Measurements from ENCODE around the gene KCTD14.

KCTD14 gene

DNA sequence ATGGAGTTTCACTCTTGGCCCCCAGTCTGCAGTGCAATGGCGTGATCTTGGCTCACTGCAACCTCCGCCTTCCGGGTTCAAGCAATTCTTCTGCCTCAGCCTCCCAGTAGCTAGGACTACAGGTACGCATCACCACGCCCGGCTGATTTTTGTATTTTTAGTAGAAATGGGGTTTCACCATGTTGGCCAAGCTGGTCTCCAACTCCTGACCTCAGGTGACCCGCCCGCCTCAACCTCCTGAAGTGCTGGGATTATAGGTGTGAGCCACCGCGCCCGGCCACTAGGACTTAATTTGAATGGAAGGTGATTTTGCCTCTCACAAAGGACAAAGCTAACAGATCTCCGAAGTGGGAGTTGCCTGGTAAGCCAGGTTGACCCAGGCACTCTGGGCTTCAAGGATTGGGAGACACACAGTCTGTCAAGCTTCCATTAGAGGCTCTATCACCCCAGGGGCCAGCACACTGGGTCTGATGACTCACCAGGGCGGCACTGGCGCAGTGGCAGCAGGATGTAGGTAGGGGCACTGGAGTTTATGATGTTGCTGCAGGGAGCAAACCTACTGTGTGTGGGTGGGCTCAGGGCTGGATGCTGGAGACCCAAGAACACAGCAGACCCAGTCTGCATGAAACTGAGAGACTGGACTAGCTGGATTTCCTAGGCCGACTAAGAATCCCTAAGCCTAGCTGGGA is 17.8 kb upstream of the KCTD14 start:
- Histone ChIP-seq H3K9me3 (ENCODE audit: low read length) (no peaks in the 10 kb centered on the region), H3K4me1 (ENCODE audit: insufficient read depth, low read length) (no peaks in the 10 kb centered on the region), H3K27me3 (ENCODE audit: insufficient read depth, low read length) (no peaks in the 10 kb centered on the region), H3K4me3 (ENCODE audit: low read length) (no peak overlapping the region), H2AFZ (ENCODE audit: low read depth, low read length) (no peak overlapping the region), H3K36me3 (ENCODE audit: insufficient read depth, low read length) (no peaks in the 10 kb centered on the region)

DNA sequence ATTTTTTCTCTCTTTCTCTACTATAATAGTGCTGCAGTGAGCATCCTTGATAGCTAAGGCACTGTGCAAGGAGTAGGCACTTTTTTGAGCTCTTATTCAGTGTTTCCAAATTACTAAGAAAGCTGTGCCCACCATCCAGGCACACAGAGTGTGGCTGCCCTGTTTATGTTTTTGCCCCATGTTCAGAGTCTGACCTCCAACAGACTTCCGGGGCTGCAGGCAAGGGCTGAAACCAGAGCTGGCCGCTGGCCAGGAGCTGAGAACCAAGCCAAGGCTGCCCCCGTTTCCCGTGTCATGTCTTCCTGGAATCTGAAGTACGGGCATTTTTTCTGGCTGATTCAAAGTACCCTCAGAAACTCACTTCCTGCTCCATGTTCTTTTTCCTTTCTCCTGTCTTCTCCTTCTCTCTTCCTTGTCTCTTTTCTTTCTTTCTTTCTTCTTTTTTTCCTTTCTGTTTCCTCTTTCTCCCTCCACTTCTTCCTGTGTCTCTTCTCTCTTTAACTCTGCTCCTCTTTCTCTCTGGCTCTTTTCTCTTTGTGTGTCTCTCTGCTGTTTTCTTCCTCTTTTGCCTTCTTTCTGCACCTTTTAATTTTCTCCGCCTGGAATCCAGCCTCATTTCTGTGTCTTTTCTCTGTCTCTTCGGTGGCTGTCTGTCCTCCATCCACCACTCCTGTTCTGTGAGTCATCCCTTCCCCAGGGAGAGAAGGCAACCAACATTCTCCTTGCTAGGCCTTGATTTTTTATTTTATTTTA is 17.0 kb upstream of the KCTD14 start:
- H3K9me3 ChIP-seq (ENCODE audit: low read length) = no peaks in the 10 kb centered on the region
- H2AFZ ChIP-seq (ENCODE audit: low read depth, low read length) = no peak overlapping the region
- no peaks in the 10 kb centered on the region for H3K27me3 ChIP-seq (ENCODE audit: insufficient read depth, low read length)
- no peaks in the 10 kb centered on the region for H3K4me1 ChIP-seq (ENCODE audit: insufficient read depth, low read length)
- H3K36me3 ChIP-seq (ENCODE audit: insufficient read depth, low read length) = no peaks in the 10 kb centered on the region
- no peak overlapping the region for H3K4me3 ChIP-seq (ENCODE audit: low read length)

GRCh38 chr11:78039391-78039918 is 16.4 kb upstream of the KCTD14 start:
- H3K9me3 ChIP-seq (ENCODE audit: low read length) = no peaks in the 10 kb centered on the region
- no peak overlapping the region for H3K4me3 ChIP-seq (ENCODE audit: low read length)

DNA sequence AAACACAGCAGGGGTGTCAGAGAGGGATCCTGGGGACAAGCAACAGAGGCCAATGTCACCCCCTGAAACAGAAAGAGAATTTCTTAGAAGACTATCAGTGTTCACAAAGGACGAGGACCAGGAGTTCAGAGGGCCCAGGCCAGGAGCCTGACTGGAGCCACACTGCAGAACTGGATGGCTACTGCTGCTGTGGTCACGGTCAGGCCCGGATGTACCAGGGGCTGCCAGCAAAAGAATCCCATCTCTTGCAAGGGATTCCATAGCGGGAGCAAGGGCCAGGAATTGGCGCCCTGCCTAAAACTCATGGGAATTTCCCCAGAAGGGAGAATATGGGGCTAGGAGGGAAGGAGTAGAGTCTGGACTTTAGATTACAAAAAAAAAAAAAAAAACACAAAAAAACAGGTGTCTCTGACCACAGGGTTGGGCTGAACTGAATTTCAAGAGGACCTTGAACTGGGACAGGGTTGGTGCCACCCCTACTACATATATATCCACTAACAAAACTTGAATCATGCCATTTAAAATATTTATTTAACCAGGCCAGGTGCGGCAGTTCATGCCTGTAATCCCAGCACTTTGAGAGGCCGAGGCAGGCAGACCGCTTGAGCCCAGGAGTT is 15.7 kb upstream of the KCTD14 start:
- H3K36me3 ChIP-seq (ENCODE audit: insufficient read depth, low read length) = no peaks in the 10 kb centered on the region
- no peaks in the 10 kb centered on the region for H3K27me3 ChIP-seq (ENCODE audit: insufficient read depth, low read length)
- H3K4me1 ChIP-seq (ENCODE audit: insufficient read depth, low read length) = no peaks in the 10 kb centered on the region
- H2AFZ ChIP-seq (ENCODE audit: low read depth, low read length) = no peak overlapping the region
- H3K4me3 ChIP-seq (ENCODE audit: low read length) = no peak overlapping the region
- H3K9me3 ChIP-seq (ENCODE audit: low read length) = no peaks in the 10 kb centered on the region

More at GRCh38 chr11:78039391-78039918, 16.4 kb upstream of the KCTD14 start:
- Histone ChIP-seq H2AFZ (ENCODE audit: low read depth, low read length) (no peak overlapping the region), H3K36me3 (ENCODE audit: insufficient read depth, low read length) (no peaks in the 10 kb centered on the region), H3K4me1 (ENCODE audit: insufficient read depth, low read length) (no peaks in the 10 kb centered on the region), H3K27me3 (ENCODE audit: insufficient read depth, low read length) (no peaks in the 10 kb centered on the region)

DNA sequence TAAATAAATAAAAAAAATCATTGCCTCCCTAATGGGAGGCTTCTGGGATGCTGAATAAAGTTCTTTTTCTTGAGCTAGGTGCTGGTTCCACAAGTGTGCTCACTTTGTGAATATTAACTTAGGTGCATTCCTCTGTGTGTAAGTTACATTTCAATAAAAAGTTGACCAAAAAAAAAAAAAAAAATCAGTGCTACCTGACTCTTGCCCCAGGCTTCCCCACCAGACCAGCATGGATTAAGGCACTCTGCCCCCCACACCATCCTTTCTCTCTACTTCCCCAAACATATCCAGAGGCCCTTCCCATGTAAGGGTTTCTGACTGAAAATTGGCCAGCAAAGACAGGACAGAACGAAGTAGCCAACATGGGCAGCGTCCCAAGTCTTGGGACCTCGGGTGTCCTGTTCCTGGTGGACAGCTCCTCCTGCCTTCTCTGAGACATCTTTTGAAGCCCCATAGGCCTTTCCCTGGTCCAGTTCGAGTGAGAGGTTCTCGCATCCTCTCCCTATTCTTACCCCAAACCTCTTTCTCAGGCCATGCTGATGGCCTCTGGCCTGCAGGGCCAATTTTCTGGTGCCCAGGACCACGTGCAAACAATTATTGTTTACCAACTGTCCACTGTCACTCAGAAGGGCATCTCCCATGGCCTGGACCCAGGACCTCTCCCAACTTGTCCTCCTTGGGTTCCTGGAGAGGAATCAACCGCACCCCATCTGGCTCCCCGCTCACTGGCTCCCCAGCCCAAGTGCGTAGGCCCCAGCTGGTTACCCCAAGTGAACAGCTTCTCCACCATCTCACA is 14.9 kb upstream of the KCTD14 start:
- no peaks in the 10 kb centered on the region for H3K9me3 ChIP-seq (ENCODE audit: low read length)
- no peaks in the 10 kb centered on the region for H3K4me1 ChIP-seq (ENCODE audit: insufficient read depth, low read length)
- no peak overlapping the region for H3K4me3 ChIP-seq (ENCODE audit: low read length)
- no peaks in the 10 kb centered on the region for H3K36me3 ChIP-seq (ENCODE audit: insufficient read depth, low read length)
- H2AFZ ChIP-seq (ENCODE audit: low read depth, low read length) = no peak overlapping the region
- no peaks in the 10 kb centered on the region for H3K27me3 ChIP-seq (ENCODE audit: insufficient read depth, low read length)

DNA sequence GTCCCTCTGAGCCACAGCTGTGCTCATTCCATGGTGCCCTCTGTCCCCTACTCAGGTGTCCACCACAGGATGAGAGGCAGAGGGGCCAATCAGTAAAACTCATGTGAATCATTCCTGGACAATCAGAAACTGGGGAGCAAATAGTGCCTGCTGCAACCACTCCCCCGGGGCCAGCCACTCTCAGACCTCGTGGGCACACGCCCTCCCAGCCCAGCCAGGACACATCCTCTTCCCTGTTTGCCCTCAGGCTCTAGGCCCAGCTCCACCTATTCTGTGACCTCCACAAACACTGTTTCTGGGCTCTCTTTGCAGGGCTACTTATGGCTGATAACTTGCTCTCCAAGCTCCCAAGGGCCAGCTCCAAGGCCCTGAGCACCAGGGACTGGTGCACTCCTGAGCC is 14.0 kb upstream of the KCTD14 start:
- H3K36me3 ChIP-seq (ENCODE audit: insufficient read depth, low read length) = no peaks in the 10 kb centered on the region
- H3K9me3 ChIP-seq (ENCODE audit: low read length) = no peaks in the 10 kb centered on the region
- no peak overlapping the region for H3K4me3 ChIP-seq (ENCODE audit: low read length)
- no peaks in the 10 kb centered on the region for H3K27me3 ChIP-seq (ENCODE audit: insufficient read depth, low read length)
- no peak overlapping the region for H2AFZ ChIP-seq (ENCODE audit: low read depth, low read length)
- no peaks in the 10 kb centered on the region for H3K4me1 ChIP-seq (ENCODE audit: insufficient read depth, low read length)

DNA sequence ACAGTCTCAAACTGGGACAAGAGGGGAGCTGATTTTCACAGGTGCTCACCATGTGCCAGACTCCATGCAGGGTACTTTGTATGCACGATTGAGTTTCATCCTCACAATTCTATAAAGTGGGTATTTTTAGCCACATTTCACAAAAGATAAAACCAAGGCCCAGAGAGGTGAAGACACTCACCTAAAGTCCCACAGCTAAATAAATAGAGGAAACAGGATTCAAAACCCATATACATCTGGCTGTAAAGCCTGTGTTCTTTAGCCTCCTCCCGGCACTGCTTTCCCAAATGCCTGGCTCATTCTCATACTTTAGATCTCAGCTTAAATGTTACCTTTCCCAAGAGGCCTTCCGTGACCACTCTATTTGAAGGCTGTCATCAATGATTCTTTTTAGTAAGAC is 13.2 kb upstream of the KCTD14 start:
- Histone ChIP-seq H3K27me3 (ENCODE audit: insufficient read depth, low read length) (no peaks in the 10 kb centered on the region), H3K9me3 (ENCODE audit: low read length) (no peaks in the 10 kb centered on the region), H3K4me1 (ENCODE audit: insufficient read depth, low read length) (no peaks in the 10 kb centered on the region), H3K36me3 (ENCODE audit: insufficient read depth, low read length) (no peaks in the 10 kb centered on the region), H3K4me3 (ENCODE audit: low read length) (no peak overlapping the region), H2AFZ (ENCODE audit: low read depth, low read length) (no peak overlapping the region)

- H3K4me1 ChIP-seq (ENCODE audit: insufficient read depth, low read length) = peaks cover 9% of the 10 kb centered on the region
- no peak overlapping the region for H2AFZ ChIP-seq (ENCODE audit: low read depth, low read length)
- no peaks in the 10 kb centered on the region for H3K36me3 ChIP-seq (ENCODE audit: insufficient read depth, low read length)
- no peaks in the 10 kb centered on the region for H3K9me3 ChIP-seq (ENCODE audit: low read length)
- no peak overlapping the region for H3K4me3 ChIP-seq (ENCODE audit: low read length)
- H3K27me3 ChIP-seq (ENCODE audit: insufficient read depth, low read length) = no peaks in the 10 kb centered on the region
These were observed 11.5 kb upstream of the KCTD14 start for GRCh38 chr11:78034623-78035022.

- Histone ChIP-seq H3K9me3 (ENCODE audit: low read length) (no peaks in the 10 kb centered on the region), H3K27me3 (ENCODE audit: insufficient read depth, low read length) (no peaks in the 10 kb centered on the region), H2AFZ (ENCODE audit: low read depth, low read length) (no peak overlapping the region), H3K36me3 (ENCODE audit: insufficient read depth, low read length) (no peaks in the 10 kb centered on the region), H3K4me3 (ENCODE audit: low read length) (no peak overlapping the region), H3K4me1 (ENCODE audit: insufficient read depth, low read length) (peaks cover 9% of the 10 kb centered on the region)
These were observed 10.0 kb upstream of the KCTD14 start for GRCh38 chr11:78033040-78033439.

DNA sequence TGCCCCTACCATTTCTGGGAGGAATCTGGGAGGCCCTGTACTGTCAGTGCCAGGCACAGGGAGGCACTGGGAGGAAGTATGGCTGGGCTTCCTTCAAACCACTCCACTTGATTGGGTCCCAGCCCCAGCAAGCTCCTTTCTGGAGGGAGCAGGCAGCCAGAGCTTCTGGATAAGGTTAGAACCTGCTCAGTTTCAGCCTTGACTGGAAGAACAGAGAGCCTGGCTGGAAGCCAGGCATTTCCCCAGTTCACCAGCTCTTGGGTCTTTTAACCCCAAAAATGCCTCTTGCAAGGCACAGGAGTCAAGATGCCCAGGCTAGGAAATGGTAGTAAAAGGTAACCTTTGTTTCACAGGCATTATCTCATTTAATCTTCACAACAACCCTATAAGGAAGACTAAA is 9.0 kb upstream of the KCTD14 start:
- Histone ChIP-seq H3K4me1 (ENCODE audit: insufficient read depth, low read length) (peaks cover 9% of the 10 kb centered on the region), H3K36me3 (ENCODE audit: insufficient read depth, low read length) (no peaks in the 10 kb centered on the region), H2AFZ (ENCODE audit: low read depth, low read length) (no peak overlapping the region), H3K27me3 (ENCODE audit: insufficient read depth, low read length) (no peaks in the 10 kb centered on the region), H3K9me3 (ENCODE audit: low read length) (no peaks in the 10 kb centered on the region), H3K4me3 (ENCODE audit: low read length) (no peak overlapping the region)

- Histone ChIP-seq H3K9me3 (ENCODE audit: low read length) (no peaks in the 10 kb centered on the region), H2AFZ (ENCODE audit: low read depth, low read length) (no peak overlapping the region), H3K4me1 (ENCODE audit: insufficient read depth, low read length) (peaks cover 9% of the 10 kb centered on the region)
These were observed 8.6 kb upstream of the KCTD14 start for GRCh38 chr11:78031629-78032028.

DNA sequence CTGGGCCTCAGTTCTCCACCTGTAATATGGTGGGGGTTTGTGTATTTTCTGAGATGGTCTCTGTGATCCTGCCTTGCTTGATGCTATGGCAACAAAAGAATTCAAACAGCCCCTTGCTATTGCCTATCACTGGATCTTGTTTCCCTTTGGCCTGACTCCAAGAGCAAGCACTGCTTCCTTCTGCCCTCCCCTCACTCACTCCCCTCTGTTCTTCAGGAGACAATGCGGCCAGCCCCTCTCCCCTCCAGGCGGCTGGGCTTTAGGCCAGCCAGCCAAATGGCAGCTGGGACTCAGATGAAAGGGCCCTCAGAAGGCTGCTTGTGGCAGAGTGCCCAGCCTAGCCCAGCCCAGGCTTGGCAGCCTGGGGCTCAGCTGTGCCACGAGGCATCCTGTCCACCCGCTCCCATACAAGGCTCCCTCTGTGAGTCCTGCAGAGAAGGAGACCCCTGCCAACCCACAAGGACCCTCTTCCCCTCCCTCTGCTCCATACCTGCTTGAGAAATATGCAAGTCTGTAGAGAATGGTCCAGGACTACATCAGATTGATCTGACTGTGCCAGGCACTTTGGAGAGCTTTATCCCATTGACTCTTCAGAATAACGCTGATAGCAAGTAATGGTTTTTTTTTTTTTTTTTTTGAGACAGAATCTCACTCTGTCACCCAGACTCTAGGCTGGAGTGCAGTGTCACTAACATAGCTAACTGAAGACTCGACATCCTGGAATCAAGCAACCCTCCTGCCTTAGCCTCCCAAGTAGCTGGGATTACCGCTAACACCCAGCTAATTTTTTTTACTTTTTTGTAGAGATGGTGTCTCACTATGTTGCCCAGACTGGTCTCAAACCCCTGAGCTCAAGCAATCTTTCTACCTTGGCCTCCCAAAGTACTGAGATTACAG is 7.6 kb upstream of the KCTD14 start:
- Histone ChIP-seq H3K4me3 (ENCODE audit: low read length) (no peak overlapping the region), H3K4me1 (ENCODE audit: insufficient read depth, low read length) (peaks cover 9% of the 10 kb centered on the region), H2AFZ (ENCODE audit: low read depth, low read length) (peak overlapping the region; percentile 46)

More at GRCh38 chr11:78031629-78032028, 8.6 kb upstream of the KCTD14 start:
- no peaks in the 10 kb centered on the region for H3K27me3 ChIP-seq (ENCODE audit: insufficient read depth, low read length)
- no peaks in the 10 kb centered on the region for H3K36me3 ChIP-seq (ENCODE audit: insufficient read depth, low read length)
- no peak overlapping the region for H3K4me3 ChIP-seq (ENCODE audit: low read length)

More for the DNA sequence above, 7.6 kb upstream of the KCTD14 start:
- H3K27me3 ChIP-seq (ENCODE audit: insufficient read depth, low read length) = no peaks in the 10 kb centered on the region
- H3K36me3 ChIP-seq (ENCODE audit: insufficient read depth, low read length) = no peaks in the 10 kb centered on the region
- H3K9me3 ChIP-seq (ENCODE audit: low read length) = no peaks in the 10 kb centered on the region

Data from neuron (in vitro differentiated cells).